Measurements from ENCODE around the gene ZFAND3.

DNA sequence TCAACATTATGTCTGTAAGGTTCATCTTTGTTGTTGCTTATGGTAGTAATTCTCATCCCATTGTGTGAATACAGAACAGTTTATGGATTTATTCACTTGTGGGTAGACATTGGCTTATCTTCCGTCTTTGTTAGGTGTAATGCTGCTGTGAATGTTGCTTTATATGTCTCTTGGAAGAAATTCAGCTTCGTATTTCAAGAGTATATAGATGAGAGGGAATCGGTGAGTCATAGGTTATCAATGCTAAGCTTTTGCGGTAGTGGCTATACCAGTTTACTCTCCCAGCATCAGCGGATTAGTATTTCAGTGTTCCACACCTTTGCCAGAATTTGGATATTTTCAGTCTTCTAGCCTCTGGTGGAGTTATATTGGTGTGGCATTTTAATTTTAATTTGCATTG, 77.8 kb downstream of the ZFAND3 start:
- no peak for TF ChIP-seq NFE2L2 (IDR thresholded peaks at IDR 0.05; ENCODE audit: low read depth, low read length)
- TF ChIP-seq MAFK (IDR thresholded peaks at IDR 0.05; ENCODE audit: low read depth, low read length), result no peak

Data from IMR-90 (cell line).